GM21529 (cell line): ENCODE results near the gene GLT6D1.

Experiments
- ATAC-seq: cut with Tn5 transposase; IDR thresholded peaks from one replicate; pipeline ENCODE4 v1.9.1; 2021; ENCODE audit not compliant: unreplicated experiment

The GLT6D1 gene

DNA sequence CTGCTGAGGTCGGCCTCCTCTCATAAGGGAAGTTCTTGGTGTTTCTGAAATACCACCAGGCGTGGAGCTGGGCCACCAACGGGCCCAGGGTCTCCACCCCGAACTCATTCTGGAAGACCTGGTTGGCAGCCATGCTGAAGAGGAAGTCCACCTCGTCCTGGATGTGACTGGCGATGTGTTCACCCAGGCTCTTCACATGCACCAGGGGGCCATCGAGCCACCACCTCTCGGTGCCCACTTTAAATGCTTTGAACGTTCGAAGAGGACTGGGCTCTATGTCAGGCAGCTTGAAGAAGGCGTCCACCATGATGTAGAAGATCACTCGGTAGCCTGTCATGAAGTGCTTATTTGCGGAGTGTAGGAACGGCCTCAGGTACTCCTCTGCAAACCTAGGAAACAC is 15.1 kb downstream of the GLT6D1 start:
- ATAC-seq, result no peak

DNA sequence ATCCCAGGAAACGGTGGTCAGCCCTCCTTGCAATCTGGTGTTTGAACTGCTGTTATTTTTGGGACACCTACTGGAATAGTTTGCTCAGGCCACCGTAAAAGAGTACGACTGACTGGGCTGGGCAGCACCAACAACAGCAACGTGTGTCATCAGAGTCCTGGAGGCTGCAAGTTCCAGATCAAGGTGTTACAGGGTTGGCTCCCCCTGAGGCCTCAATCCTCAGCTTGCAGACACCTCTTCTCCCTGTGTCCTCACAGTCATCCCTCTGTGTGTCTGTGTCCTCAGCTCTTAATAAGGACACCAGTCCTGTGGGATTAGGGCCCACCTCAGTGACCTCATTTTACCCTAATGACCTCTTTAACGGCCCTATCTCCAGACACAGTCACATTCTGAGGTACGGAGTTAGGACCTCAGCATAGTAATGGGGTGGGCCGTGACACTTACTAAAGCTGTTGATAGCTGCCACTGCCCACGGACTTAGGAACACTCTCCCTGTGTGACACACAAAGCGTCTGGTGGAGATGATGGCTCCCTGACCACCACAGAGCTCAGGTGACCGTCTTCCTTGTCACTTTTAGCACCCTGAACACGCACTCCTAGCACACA is 16.8 kb downstream of the GLT6D1 start:
- no peak for ATAC-seq

DNA sequence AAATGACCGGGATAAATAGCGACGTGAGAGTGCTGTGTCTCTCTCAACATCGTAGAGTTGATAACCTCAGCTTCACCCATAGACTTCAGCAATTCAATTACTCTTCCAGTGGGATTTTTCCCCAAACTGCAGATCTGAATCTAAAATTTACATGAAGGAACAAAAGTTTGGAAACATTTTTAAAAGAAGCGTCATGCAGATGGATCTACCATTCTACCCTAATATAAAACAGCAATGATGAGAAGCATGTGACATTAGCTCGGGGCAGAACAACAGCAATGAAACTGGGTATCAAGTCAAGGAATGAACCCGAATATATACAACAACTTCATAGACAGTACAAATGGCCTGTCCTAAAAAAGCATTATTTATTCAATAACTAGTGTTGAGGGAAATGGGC is 18.8 kb downstream of the GLT6D1 start:
- no peak for ATAC-seq

DNA sequence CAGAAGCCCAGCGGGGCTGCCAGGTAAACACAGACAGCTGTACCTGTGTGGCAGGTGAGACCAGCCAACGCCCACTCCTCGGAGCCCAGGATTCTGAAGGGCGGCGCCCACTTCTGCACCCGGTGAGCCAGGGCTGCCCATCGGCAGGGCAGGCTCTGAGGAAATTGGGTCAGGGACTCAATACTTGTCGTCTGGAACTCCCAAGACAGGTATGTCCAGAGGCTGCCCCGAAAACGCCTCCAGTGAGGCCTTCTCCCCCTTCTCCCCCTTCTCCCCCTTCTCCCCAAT is 19.8 kb downstream of the GLT6D1 start:
- ATAC-seq, result no peak

DNA sequence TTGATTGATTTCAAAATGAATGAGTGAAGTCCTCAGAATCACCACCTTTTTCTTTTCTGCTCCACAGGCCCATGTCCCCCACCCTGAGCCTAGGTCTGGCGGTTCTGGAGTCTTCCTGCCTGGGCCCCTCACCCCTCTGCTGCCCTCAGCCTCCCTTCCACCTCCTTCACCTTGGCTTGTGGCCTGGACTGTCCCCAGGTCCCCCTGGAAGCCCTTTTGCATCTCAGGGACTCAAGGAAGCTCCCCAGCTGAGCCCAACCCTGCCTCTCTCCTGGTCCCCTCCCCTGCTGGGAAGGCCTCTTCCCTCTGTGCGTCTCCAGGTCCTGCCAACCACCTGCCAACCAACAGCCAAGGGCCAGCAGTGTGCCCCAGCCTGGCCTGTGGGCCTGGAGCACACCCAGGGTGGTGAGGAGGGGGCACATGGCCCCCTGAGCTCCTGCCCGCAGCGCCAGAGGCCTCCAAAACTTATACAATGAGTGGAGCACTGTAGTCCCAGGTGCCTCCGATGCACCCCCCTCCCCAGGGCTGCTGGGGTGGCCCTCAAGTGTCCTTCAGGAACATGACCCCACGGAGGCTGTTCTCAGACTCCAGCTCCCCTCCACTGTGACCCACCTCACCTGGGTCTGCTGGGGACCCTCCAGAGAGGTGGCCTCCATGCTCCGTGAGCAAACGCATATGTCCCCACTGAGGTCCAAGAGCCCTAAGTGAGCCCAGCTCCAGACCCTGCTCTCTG is 20.3 kb downstream of the GLT6D1 start:
- no peak for ATAC-seq

DNA sequence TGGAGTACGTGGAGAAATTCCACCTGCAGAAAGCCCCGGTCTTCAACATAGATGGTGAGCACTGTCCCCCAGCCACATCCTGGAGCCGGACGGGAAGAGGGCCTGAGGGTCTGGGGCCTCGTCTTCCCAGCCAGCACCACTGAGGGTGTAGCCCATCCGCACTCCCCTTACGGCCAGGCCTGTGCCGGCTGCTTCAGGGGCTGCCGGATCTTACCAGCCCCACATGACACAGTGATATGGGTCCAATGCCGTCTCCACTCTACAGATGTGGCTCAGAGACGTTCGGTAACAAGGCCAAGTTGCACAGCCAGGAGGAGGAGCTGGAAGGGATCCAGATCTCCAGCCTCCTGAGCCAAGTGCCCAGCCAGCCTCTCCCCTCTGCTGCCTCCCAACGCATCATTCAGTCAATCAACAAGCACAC is 21.3 kb downstream of the GLT6D1 start:
- ATAC-seq, result no peak

DNA sequence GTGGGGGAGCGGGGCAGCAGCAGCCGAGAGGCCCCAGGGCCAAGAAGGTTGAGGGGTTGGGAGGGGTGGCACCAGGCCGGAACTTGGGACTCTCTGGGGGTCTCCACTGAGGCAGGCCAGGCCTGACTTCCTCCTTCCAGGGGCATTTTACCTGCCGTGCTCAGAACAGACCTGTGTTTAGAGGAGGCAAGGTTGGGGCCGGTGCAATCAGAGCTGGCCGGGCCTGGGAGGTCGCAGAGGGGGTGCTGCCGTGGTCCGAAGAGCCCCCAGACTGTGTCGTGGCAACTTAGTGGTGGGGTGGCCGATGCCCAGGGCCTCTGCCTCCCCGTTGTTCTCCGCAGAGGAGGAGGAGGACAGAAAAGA is 21.8 kb downstream of the GLT6D1 start:
- ATAC-seq, result no peak

DNA sequence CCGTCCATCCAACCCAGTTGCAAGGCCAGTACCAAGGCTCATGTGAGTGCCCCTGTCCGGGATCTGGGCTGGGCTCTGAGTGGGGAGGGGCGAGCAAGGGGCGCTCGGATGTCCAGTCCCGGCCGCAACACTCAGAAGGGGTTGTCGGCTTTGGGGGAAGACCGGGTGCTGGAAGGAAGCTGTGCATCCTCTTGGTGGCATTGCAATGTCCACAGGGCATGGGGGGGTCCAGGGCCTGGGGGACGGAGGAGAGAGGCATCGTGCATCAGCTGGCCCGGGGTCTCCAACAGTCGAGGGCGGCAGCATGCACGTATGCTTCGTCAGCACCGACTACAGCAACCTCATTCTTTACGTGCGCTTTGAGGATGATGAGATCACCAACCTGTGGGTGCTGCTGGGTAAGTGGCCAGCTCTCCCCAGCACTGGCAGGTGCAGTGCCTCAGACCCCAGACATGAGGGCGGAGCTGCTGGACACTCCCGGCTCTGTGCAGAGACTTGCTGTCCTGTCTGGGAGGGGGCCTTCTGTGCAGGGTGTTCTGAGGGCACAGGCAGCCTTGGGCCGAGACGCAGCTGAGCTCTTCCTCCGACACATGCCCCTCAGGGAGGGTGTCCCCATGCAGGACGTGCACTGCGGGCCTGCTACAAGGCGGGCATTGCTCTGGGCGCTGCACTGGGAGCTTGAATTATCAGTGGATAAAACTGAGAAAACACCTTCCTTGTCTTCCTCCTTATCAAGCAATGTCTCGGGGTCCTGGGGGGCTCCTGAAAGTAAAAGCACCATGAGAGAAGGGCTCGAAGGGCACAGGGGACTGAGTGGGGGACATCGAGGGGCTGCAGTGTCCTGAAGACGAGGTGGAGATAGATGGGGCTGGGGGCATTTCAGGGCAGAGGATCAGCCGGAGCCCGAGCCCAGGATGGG is 22.5 kb downstream of the GLT6D1 start:
- no peak for ATAC-seq

DNA sequence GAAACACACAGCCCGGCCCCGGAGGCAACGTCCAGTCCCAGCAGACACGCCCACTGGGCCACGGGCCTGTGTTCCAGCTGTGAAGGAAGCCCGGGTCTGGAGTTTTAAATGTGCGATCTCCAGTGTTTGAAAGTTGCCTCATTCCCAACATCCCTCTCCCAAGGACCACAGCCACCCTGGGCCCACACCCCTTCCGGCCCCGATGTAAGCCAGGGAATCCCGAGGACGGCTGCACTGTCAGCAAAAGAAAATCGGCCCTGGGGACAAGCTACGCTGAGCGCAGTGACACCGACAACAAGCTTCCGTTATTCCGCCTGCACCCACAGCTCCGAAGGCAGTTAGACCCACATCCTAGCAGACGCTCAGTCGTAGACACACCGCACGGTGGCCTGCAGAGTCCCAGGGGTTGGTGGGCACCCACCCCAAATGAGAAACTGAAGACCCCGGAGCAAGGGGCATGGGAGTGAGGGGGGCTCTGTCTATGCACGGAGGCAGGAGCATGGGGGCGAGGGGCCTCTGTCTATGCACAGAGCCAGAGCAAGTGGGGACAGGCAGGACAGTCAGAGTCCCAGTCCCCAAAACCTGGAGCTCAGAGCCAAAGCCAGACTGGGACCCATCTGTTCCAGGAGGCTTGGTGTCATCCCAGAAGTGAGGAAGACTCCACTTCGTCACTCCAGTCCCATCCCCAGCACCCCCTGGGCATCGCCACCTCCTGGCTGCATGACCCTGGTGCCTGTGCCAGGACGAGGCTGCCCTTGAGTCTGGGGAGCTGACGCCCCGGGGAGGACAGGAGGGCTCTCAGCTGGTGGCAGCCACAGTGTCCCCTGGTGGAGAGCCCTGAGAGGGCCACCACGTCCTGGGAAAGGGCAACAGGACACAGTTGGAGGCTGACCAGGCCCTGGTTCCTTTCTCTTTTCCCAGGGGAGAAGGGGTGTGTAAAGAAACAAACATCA is 23.4 kb downstream of the GLT6D1 start:
- no peak for ATAC-seq

DNA sequence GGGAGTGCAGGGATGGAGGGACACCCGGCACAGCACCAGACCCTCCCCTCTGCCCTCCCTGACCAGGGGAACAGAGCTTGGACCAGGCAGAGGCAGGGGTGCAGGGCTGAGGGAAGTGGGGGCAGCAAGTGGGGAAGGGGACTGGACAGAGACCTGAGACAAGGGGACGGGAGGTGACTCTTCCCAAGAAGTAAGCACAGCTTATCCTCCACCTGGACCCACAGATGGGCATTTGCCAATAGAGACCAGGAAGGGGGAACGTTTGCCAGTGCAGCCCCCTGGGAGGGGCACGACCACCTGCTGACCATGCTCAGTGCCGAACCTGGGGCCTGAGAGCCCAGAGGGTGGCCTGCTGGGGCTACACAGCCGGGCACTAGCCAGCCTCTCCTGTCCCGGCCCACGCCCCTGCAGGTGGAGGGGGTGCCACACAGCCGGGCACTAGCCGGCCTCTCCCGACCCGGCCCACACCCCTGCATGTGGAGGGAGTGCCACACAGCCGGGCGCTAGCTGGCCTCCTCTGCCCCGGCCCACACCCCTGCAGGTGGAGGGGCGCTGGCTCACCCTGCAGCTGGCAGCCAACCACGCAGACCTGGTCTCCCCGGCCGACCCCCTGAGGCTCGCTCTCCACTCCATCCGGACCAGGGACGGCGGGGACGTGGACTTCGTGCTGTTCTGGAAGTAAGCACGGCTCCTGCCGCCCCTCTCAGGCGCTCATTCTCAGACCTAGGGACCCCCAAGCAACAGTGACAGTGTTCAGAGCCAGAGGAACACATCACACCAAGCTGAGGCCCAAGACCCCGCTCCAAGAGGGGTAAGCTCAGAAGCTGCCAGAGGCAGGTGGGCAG is 24.3 kb downstream of the GLT6D1 start:
- no peak for ATAC-seq

DNA sequence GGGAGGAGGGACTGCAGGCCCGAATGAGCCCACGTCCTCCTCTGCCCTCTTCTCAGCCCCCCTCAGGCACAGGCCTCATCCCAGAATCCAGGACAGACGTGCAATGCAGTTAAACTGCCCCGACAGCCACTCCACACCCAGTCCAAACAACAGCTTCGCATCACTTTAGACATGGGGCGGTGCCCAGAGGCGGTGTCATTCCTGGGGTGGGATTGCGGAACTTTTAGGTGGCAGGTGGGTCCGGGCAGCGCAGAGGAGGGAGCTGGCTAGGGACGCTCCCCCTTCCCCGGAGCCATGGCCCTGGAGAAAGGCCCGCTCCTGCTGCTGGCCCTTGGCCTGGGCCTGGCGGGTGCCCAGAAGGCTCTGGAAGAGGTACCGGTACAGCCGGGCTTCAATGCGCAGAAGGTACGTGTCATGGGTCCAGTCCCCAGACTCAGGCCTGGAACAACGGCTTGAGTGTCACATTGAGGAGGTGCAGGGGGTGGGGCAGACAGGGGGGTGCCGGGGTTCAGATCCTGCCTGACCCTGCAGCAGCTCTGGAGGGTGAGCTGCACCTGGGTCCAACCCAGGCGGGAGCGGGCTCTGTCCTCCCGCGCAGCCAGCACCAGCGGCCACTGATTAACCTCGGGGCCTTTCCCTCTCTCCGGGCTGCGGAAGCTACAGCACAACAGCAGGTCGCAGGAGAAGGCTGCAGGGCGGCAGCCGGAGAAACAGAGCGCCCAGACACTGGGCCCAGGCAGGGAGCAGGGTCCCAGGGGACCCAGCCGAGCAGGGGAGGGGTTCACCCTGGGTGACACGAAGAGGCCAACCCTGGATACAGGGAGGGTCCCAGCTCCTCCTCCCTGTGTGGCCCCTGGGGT is 25.2 kb downstream of the GLT6D1 start:
- no peak for ATAC-seq

DNA sequence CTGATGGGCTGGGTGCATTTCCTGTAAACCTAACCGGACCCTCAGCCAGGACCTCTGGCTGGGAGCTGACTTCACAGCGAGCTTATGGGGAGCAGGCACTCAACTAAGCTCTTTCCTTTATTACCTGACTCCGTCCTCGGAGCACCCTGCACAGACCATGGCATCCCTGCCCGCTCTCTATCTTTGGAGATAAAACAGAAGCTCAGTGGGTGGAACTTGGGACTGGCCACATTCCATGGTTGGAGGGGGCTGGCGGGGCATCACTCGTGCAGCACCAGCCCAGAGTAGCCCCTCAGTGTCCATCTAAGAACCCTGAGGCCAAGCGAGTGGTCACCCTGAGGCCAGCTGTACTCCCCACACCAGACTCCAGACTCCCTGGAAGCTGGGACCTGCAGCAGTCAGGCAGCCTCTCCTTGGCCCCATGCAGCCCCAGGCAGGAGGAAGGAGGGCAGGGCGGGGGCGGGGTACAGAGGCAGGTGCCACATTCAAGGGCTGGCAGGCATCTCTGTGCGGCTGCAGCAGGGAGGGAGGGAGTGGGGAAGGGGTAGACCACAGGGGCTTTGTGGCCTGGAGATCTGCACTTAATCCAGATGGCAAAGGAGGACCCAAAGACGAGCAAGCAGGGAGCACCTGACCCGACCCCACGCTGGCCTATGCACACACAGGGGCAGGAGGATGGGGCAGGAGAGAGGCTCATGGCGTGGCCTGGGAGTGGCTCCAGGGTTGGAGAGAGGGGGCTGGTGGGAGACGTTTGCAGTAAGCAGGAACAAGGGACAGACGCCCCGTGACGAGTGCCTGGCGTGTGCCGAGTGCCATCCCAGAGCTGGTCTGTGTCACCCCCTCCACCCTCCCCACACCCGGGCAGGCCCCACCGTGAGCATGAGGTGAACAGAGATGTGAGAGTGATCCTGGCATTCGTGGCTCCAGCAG is 26.1 kb downstream of the GLT6D1 start:
- no peak for ATAC-seq

DNA sequence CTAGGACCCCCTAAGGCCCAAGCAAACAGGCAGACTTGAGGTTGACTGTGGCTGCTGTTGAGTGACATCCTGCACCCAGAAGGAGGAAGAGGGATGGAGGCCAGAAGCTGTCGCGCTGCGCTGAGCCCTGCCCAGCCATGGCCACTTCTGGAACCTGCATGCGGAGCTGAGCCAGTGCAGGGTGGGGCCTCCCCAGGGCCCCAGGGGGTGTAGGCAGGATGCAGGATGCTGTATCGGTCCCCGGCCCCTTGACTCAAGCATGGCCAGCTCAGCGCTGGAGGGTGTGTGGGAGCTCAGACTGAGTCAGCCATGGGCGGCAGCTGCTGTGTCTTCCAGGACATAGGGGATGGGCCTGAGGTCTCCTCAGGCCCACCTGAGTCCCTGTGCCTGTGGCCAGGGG is 26.9 kb downstream of the GLT6D1 start:
- no peak for ATAC-seq

DNA sequence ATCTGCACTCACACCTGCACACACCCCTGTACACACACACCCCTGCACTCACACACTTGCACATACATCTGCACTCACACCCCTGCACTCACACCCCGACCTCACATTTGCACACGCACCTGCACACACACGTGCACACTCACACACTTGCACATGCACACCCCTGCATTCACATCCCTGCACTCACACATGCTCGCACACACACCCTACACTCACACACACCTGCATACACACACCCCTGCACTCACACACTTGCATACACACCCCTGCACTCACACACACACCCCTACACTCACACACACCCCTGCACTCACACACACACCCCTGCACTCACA is 27.5 kb downstream of the GLT6D1 start:
- ATAC-seq, result no peak

DNA sequence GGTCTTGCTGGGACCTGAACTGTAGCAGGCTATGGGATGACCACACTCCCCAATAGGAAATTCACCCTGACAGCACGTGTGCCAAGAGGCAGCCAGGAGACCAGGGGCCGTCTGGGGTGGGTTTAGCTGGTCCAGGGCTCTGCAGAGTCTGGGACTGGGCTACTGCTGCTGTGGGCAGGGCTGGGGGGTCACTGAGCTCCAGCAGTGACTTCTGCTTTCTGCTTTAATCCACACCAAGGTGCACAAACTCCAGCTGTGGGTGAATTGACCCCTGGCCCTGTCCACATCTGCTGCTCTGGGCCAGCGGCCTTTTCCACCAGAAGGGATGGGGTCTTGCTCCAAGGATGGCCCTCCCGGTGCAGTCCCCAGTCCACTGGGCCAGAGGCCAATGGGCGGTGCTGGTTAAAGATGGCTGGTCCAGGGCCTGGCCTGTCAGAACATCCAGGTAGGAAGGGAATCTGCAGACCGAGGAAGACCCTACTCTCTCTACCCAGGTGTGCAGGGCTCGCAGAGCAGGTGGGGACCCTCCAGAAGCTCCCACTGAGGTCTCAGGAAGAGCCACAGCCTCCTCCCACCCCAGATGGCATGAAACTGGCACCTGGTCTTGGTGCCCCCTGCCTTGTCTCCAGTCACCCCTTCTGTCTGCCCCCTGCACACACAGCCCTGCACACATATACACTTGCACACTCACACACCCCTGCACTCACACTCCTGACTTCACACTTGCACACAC is 28.0 kb downstream of the GLT6D1 start:
- ATAC-seq, result no peak

DNA sequence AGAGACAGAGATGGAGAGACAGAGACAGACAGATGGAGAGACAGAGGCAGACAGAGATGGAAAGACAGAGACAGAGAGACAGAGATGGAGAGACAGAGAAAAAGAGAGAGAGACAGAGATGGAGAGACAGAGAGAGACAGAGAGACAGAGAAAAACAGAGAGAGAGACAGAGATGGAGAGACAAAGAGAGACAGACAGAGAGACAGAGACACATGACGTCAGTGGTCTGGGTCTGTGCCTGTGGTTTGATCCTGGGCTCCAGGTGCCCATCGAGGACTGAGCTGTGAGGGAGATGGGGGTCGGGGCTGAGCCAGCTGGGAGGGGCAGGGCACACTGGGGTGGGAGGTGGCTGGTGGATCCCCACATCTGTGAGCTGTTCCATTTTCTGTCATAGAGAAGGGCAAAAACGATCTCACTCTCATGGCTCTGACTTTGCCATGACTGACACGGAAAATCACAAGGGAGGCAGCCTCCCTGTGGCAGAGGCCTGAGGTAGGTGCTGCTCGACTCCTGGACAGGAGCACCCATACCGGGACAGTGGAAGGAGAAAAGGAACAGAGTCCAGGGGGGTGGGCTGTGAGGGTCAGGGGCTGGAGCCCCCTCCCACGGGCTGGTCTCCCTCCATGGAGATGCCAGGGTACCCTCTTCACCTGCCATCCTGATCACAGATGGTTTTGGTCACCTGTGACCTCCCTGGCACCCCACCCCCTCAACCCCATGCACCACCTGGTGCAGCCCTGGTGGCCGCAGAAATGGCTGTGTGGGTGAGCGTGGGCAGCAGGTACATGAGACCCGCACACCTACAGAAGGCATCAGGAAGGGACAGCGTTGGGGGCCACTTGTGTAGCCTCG is 28.8 kb downstream of the GLT6D1 start:
- ATAC-seq, result no peak
